GF-D8 (cell line): ENCODE measurements around the gene JMJD8.

ENCODE experiments used
- DNase-seq: peaks from one replicate; lab custom pipeline; 2025; lab: John Stamatoyannopoulos, UW

JMJD8 gene

GRCh38 chr16:676913-677312 lies 7.2 kb downstream of the JMJD8 start:
- DNase-seq = no peak

DNA sequence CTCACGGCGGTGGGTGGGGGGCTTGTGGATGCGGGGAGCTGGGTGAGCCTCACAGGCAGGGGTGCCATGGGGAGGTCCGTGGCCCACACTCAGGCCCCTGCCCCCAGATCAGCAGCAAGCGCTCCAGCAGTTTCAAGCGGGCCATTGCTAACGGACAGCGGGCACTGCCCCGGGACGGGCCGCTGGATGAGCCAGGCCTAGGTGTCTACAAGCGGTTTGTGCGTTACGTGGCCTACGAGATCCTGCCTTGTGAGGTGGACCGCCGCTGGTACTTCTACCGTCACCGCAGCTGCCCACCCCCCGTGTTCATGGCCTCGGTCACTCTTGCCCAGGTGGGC lies 7.6 kb downstream of the JMJD8 start:
- DNase-seq = no peak

DNA sequence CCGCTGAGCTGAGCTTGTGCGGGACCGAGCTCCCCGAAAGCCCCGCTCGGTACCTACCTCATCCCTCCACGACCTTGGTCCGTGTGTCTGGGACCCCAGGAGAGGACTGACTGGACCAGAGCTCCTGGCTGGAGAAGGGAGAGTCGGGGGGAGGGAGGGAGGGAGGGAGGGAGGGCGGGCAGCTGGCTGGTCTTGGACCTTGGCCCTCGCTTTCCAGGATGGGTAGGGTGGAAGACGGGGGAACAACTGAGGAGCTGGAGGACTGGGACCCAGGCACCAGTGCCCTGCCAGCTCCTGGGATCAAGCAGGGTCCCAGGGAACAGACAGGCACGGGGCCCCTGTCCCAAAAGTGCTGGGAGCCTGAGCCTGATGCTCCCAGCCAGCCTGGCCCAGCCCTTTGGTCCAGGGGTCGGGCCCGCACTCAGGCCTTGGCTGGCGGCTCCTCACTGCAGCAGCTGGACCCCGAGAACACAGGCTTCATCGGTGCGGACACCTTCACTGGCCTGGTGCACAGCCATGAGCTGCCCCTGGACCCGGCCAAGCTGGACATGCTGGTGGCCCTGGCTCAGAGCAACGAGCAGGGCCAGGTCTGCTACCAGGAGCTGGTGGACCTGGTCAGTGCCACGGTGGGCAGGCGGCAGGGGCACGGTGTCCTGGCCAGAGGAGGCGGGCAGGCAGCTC lies 8.1 kb downstream of the JMJD8 start:
- DNase-seq = no peak

- no peak for DNase-seq
Measured at GRCh38 chr16:674968-675883, 8.9 kb downstream of the JMJD8 start, which contains the start of gene RHBDL1. TSS of gene RHBDL1 (plus strand) at chr16:675671. CDS start at chr16:675791, 120 bp downstream.

DNA sequence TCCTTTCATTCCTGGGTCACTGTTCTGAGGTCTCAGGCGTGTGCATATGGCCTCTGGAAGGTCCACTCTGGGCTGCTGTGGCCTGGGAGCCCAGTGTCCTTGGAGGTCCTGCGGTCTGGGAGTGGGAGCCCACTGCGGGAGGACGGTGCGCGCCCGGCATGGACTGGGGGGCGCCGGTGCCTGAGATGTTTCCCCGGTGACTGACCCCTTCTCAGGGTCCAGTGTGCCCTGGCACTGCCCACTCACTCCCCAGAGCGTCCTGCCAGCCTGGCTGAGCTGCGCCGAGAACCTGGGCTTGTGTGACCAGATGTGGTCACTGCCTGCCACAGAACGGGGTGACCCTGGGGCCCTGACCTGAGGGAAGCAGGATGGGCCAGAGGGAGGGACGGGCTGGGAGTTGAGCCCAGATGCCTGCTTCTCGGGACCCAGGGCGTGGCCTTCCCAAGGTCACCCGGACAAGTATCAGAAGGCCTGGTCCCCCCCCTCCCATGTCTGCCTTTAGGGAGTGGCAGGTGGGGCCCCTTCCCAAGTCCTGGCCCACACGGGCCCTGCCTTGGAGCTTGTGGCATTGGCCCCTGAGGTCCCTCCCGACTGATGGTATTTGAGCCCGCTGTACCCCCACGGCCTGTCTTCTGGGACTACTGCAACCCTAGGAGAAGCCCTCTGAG lies 9.8 kb downstream of the JMJD8 start:
- DNase-seq = no peak

DNA sequence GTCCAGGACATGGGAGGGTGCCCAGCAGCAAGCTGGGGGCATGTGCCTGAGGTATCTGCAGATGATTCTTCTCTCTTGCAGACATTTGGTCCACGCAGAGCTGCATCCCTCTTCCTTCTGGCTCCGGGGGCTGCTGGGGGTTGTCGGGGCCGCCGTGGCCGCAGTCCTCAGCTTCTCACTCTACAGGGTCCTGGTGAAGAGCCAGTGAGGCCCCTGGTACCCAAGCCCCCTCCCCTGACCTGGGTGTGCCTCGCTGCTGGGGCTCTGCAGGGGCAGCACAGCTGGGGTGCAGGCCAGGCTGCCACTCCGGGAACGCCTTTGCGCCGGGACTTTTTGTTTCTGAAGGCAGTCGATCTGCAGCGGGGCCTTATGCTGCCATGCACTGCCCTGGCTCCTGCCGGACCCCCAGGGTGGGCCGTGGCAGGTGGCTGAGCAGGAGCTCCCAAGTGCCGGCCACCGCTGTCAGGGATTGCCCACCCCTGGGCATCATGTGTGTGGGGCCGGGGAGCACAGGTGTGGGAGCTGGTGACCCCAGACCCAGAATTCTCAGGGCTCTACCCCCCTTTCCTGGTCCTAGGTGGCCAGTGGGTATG lies 10.6 kb downstream of the JMJD8 start:
- DNase-seq = no peak

DNA sequence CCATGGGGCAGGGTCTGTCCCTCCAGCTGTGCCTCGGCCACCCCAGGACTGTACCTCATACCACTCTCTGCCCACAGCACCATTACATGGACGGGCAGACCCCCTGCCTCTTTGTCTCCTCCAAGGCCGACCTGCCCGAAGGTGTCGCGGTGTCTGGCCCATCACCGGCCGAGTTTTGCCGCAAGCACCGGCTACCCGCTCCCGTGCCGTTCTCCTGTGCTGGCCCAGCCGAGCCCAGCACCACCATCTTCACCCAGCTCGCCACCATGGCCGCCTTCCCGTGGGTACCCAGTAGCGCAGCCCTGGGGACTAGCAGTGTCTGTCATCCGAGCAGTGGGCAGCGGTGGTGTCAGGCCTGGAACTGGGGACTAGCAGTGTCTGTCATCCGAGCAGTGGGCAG lies 11.3 kb downstream of the JMJD8 start:
- no peak for DNase-seq

GRCh38 chr16:672371-672770 lies 11.8 kb downstream of the JMJD8 start:
- DNase-seq = no peak

DNA sequence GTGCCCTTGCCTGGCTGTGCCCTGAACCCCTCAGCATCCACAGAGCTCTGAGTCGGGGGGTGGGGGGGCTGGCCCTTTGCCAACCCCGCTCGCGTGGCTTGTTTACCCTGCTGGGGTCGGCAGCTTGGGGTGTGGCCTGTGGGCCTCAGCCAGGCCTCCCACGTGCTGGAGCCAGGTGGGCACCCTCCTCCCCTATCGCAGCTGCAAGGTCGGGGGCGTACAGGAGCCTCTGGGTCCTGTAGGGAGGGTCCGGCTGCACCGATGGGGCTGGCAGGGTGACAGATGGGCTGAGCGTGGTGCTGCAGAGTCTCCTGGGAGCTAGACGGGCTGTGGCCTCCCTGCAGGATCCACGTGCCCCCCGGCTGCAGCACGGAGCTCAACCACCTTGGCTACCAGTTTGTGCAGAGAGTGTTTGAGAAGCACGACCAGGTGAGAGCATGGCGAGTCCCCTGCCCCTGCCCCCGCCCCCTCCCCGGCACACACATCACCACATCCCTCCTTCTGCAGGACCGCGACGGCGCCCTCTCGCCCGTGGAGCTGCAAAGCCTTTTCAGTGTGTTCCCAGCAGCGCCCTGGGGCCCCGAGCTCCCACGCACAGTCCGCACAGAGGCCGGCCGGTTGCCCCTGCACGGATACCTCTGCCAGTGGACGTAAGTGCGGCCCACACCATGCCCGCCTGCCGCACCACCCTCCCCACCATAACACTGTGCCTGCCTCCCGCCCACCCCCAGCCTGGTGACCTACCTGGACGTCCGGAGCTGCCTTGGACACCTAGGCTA lies 12.6 kb downstream of the JMJD8 start:
- no peak for DNase-seq

GRCh38 chr16:670485-671352 lies 13.4 kb downstream of the JMJD8 start:
- DNase-seq = no peak

GRCh38 chr16:669666-670065 lies 14.5 kb downstream of the JMJD8 start:
- DNase-seq = no peak

DNA sequence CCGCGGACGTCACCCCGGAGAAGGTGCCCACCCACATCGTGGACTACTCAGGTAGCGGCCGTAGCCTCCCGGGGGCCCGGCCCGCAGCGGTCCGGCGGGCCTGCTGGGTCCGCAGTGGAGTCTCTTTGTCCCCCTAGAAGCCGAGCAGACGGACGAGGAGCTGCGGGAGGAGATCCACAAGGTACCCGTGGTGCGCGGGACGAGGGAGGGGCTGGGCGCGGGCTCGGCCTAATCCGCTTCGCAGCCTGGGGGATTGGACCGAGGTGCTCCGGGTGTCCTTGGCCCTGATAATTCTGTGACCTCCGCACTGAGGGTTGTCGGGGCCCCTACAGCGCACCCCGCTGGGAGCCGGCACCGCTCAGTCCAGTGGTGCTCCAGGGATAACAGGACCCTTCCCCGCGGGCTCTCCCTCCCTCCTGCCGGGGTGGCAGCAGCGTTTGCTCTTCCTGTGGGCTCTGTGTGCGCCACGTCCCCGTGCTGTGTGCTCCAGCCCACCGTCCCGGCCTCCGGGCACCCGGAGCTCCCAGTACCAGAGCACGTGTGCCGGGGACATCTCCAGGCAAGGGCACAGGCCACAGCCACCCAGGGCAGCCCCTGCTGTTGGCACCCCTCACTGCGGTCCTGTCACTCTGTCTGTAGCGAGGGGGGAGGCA lies 15.5 kb downstream of the JMJD8 start:
- DNase-seq = no peak

DNA sequence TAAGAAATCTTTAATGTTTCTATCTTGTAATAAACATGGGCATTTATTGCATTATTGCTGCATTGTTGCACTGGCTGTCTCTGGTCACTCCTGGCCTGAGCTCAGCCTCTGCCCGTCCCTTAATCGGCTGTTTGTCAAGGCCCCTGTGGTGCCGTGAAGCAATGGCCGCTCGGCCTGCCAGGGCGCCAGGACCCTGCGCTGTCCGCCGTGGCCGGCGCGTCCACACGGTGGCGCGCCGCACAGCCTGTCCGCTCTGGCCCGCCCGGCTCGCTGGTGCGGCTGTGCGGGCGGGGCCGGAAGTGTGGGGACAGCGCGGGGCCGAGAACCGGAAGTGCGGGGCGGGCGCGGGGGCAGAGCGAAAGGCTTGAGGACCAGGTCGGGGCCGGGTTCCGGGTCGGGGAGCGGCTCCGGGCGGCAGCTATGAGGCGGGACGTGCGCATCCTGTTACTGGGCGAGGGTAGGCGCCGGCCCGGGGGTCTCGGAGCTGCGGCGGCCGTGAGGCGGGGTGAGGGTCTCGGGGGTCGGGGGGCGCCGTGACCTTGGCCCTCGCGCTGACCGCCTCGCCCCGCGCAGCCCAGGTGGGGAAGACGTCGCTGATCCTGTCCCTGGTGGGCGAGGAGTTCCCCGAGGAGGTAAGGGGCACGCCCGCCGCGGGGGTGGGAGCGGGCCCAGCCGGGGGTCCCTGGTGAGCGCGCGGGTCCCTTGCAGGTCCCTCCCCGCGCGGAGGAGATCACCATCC lies 16.2 kb downstream of the JMJD8 start, which contains the start of gene RHOT2:
RHOT2 (plus strand) TSS at position 353 of the 739 bp plus-strand sequence; CDS start at position 421, 68 bp downstream.
- peak; percentile 65 for DNase-seq

- DNase-seq = no peak
Measured at GRCh38 chr16:667113-667779, 16.9 kb downstream of the JMJD8 start.

DNA sequence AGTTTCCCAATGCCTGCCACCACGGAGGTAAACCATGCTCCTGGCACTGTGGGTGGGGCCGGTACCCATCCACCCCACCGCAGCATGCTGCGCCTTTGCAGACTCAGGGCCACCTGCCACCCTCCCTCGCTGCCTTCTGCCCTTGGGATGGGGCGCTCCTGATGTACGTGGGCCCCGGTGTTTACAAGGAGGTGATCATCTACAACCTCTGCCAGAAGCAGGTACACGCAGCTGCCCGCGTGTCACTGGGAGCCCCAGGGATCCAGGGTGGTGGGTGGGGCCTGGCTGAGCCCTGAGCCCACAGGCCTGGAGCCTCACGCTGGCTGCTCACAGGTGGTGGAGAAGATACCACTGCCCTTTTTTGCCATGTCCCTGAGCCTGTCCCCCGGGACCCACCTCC lies 17.6 kb downstream of the JMJD8 start:
- no peak for DNase-seq

DNA sequence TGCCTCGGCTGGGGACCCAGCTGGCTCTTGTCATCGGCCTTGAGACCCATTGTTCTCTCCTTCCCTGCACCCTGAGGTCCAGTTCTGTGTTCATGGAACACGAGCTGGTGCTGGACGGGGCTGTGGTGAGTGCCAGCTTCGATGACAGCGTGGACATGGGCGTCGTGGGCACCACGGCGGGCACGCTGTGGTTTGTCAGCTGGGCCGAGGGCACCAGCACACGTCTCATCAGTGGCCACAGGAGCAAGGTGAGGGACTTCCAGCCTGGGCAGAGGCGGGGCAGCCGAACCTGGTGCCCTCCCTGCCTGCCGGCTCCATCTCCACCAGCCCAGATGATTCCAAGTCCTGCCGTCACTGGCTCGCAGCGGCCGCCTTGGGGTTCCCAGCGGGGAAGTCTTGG lies 21.5 kb downstream of the JMJD8 start:
- DNase-seq = no peak

GRCh38 chr16:662095-662494 lies 22.0 kb downstream of the JMJD8 start:
- DNase-seq = no peak

GRCh38 chr16:661184-661821 lies 22.8 kb downstream of the JMJD8 start:
- no peak for DNase-seq
